SU-DHL-6 (cell line): ENCODE data around the gene ACP2.

Experiments used
- CTCF ChIP-seq: fragments of 200-600 bp; sonication (generic); IDR thresholded peaks from one replicate; pipeline ENCODE4 v1.5.1; 2017; ENCODE audit warnings: antibody characterized with exemption, mild to moderate bottlenecking, low read length, moderate library complexity; ENCODE audit not compliant: insufficient read depth, poor library complexity, severe bottlenecking
- EZH2phosphoT487 ChIP-seq: fragments of 200-600 bp; sonication (generic), shearing (Covaris generic); conservative IDR thresholded peaks from 2 replicates; pipeline ENCODE4 v1.6.1; 2018; ENCODE audit warnings: mild to moderate bottlenecking, antibody characterized with exemption, low read length, moderate library complexity, mixed read lengths

GRCh38 chr11:47295385-47295784, 46.8 kb upstream of the ACP2 start:
- no peak for TF ChIP-seq CTCF
- TF ChIP-seq EZH2phosphoT487 = no peak
